ENCODE results near the gene LMTK3. TPM values are rescaled to one million over a fixed set of nuclear protein-coding genes. Genes with fewer than 3 reads are reported as not detected.
"Not testable (repeated sequence)": the region's sequence is repeated elsewhere in the genome, so short reads cannot be mapped to it uniquely, and the experiment has no call there.

Gene LMTK3
- total RNA-seq, 4 donors from 2014 or later = 2.1 to 7.8 (median 2.8) TPM

- WGBS, 2 donors = 60 to 67% methylated on average over 18 to 20 of the region's 20 CpGs
- Histone ChIP-seq H3K27me3 (peaks cover 0 to 6% (median 0%) of the 10 kb centered on the region in 4 donors), H3K36me3 (no peaks in the 10 kb centered on the region), H3K9me3 (peaks cover 0 to 32% (median 10%) of the 10 kb centered on the region in 3 donors), H3K4me1 (no peaks in the 10 kb centered on the region), H3K27ac (no peak overlapping the region), H3K4me3 (no peak overlapping the region)
- no peak for TF ChIP-seq POLR2A (IDR thresholded peaks at IDR 0.05)
- TF ChIP-seq, protein P1, sequence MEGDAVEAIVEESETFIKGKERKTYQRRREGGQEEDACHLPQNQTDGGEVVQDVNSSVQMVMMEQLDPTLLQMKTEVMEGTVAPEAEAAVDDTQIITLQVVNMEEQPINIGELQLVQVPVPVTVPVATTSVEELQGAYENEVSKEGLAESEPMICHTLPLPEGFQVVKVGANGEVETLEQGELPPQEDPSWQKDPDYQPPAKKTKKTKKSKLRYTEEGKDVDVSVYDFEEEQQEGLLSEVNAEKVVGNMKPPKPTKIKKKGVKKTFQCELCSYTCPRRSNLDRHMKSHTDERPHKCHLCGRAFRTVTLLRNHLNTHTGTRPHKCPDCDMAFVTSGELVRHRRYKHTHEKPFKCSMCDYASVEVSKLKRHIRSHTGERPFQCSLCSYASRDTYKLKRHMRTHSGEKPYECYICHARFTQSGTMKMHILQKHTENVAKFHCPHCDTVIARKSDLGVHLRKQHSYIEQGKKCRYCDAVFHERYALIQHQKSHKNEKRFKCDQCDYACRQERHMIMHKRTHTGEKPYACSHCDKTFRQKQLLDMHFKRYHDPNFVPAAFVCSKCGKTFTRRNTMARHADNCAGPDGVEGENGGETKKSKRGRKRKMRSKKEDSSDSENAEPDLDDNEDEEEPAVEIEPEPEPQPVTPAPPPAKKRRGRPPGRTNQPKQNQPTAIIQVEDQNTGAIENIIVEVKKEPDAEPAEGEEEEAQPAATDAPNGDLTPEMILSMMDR (IDR thresholded peaks at IDR 0.05) = no peak
- no peak for DNase-seq
- intact Hi-C loops (cut with DNase I) = no loop called here
Observed at GRCh38 chr19:48530066-48530720, 18.6 kb upstream of the LMTK3 start.

- no peak for TF ChIP-seq POLR2A (IDR thresholded peaks at IDR 0.05)
- TF ChIP-seq, protein P1 (IDR thresholded peaks at IDR 0.05) = no peak
- H3K4me3 ChIP-seq = no peak overlapping the region
- intact Hi-C loops (cut with DNase I) = no loop called here
- H3K4me1 ChIP-seq = no peaks in the 10 kb centered on the region
- H3K27me3 ChIP-seq = peaks cover 0 to 6% (median 0%) of the 10 kb centered on the region in 4 donors
- no peak overlapping the region for H3K27ac ChIP-seq
- 94% methylated on average over 3 of the region's 4 CpGs; no CpG with 5 or more reads in 1 of the 2 donors for WGBS, 2 donors
- DNase-seq = no peak
- no peaks in the 10 kb centered on the region for H3K36me3 ChIP-seq
- peaks cover 0 to 36% (median 15%) of the 10 kb centered on the region in 3 donors for H3K9me3 ChIP-seq
Observed at GRCh38 chr19:48529156-48529555, 17.5 kb upstream of the LMTK3 start.

DNA sequence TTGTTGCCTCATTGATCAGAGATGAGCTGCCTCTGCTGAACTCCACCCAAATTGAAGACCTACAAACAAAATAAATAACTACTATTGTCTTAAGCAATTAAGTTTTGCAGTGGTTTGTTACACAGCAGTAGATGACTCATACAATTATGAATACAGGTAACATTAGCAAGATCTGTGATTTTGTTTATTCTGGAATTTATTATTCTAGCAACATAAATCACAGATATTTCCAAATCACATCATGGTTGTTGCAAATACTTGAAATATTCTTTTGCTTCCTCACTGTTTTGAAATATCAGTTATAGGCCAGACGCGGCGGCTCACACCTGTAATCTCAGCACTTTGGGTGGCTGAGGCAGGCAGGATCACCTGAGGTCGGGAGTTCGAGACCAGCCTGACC lies 13.1 kb upstream of the LMTK3 start:
- 80 to 98% methylated on average over 5 of the region's 5 CpGs for WGBS, 2 donors

GRCh38 chr19:48524221-48524620 lies 12.6 kb upstream of the LMTK3 start:
- Histone ChIP-seq H3K27me3 (no peaks in the 10 kb centered on the region), H3K27ac (no peak overlapping the region), H3K36me3 (no peaks in the 10 kb centered on the region), H3K9me3 (peaks cover 0 to 36% (median 17%) of the 10 kb centered on the region in 3 donors), H3K4me3 (no peak overlapping the region), H3K4me1 (no peaks in the 10 kb centered on the region)
- no peak for TF ChIP-seq POLR2A (IDR thresholded peaks at IDR 0.05)
- TF ChIP-seq, protein P1 (IDR thresholded peaks at IDR 0.05) = no peak
- WGBS, 2 donors = 60 to 86% methylated on average over 1 to 2 of the region's 2 CpGs
- intact Hi-C loops (cut with DNase I) = no loop called here
- no peak for DNase-seq

More for the DNA sequence above, 13.1 kb upstream of the LMTK3 start:
- DNase-seq = no peak
- H3K4me3 ChIP-seq = no peak overlapping the region
- no peaks in the 10 kb centered on the region for H3K36me3 ChIP-seq
- intact Hi-C loops (cut with DNase I) = no loop called here
- TF ChIP-seq, protein P1 (IDR thresholded peaks at IDR 0.05) = no peak
- TF ChIP-seq POLR2A (IDR thresholded peaks at IDR 0.05) = no peak
- H3K27ac ChIP-seq = no peak overlapping the region
- H3K27me3 ChIP-seq = peaks cover 0 to 2% (median 0%) of the 10 kb centered on the region in 4 donors
- peaks cover 0 to 39% (median 17%) of the 10 kb centered on the region in 3 donors for H3K9me3 ChIP-seq
- H3K4me1 ChIP-seq = no peaks in the 10 kb centered on the region

GRCh38 chr19:48520134-48520533 lies 8.5 kb upstream of the LMTK3 start:
- TF ChIP-seq POLR2A (IDR thresholded peaks at IDR 0.05) = no peak
- TF ChIP-seq, protein P1 (IDR thresholded peaks at IDR 0.05) = no peak
- WGBS, 2 donors = 56 to 65% methylated on average over 4 of the region's 4 CpGs
- Histone ChIP-seq H3K27ac (no peak overlapping the region), H3K36me3 (no peaks in the 10 kb centered on the region), H3K27me3 (no peaks in the 10 kb centered on the region), H3K4me3 (no peak overlapping the region), H3K4me1 (peaks cover 0 to 7% (median 0%) of the 10 kb centered on the region in 3 donors), H3K9me3 (peaks cover 0 to 8% (median 7%) of the 10 kb centered on the region in 3 donors)
- no peak for DNase-seq
- intact Hi-C loops (cut with DNase I) = no loop called here

DNA sequence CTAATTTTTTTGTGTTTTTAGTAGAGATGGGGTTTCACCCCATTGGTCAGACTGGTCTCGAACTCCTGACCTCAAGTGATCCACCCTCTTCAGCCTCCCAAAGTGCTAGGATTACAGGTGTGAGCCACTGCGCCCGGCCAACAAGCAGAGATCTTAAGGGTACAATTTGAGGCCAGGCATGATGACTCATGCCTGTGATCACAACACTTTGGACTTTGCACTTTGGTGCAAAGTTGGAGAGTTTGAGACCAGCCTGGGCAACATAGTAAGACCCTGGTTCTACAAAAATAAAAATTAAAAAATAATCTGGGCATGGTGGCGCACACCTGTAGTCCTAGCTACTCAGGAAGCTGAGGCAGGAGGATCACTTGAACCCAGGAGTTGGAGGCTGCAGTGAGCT lies 7.8 kb upstream of the LMTK3 start:
- H3K36me3 ChIP-seq; H3K4me1 ChIP-seq; H3K27me3 ChIP-seq; H3K4me3 ChIP-seq; DNase-seq; intact Hi-C loops (cut with DNase I); H3K9me3 ChIP-seq; H3K27ac ChIP-seq: not testable (repeated sequence)
- 59 to 68% methylated on average over 4 of the region's 4 CpGs for WGBS, 2 donors
